ENCODE measurements around the gene TATDN2.

- TF ChIP-seq FOXK2 (IDR thresholded peaks at IDR 0.05) (no peak), NFRKB (IDR thresholded peaks at IDR 0.05) (no peak), BHLHE40 (IDR thresholded peaks at IDR 0.05; ENCODE audit: borderline replicate concordance) (no peak), CTBP1 (IDR thresholded peaks at IDR 0.05; ENCODE audit: borderline replicate concordance) (no peak), FOXM1 (IDR thresholded peaks at IDR 0.05; ENCODE audit: borderline replicate concordance) (no peak), TARDBP (IDR thresholded peaks at IDR 0.05) (no peak)
These were observed 51.4 kb downstream of the TATDN2 start for GRCh38 chr3:10299679-10300078.

Measured in HEK293T (cell line).